Small intestine (tissue), 7 donors: ENCODE measurements around the gene PRKAG2. TPM values are rescaled to one million over a fixed set of nuclear protein-coding genes. Genes with fewer than 3 reads are reported as not detected.

Source experiments
- DNase-seq, 2 donors: peaks; one replicate each; pipeline versions ENCODE4 v3.0.0 to v3.0.0-alpha.2; 2013
- FAIRE-seq: peaks from 2 replicates; lab custom pipeline; 2012; peaks lifted over from hg19 to GRCh38; lab: Jason Lieb, UNC
- H3K27ac ChIP-seq, 3 donors: one replicate each; pipeline ENCODE4 v1.5.1; 2013; ENCODE audit warnings: low read length in 2 of 3, mild to moderate bottlenecking in 2 of 3, control low read depth in 1 of 3, inconsistent platforms in 1 of 3, low read depth in 1 of 3, moderate library complexity in 1 of 3
- H3K27me3 ChIP-seq, 3 donors: one replicate each; pipeline ENCODE4 v1.6.1; 2013; ENCODE audit warnings: low read length in 3 of 3, inconsistent platforms in 1 of 3; ENCODE audit not compliant: control insufficient read depth in 3 of 3, insufficient read depth in 3 of 3
- H3K36me3 ChIP-seq, 3 donors: one replicate each; pipeline ENCODE4 v1.6.1; 2013; ENCODE audit warnings: low read length in 3 of 3, inconsistent platforms in 1 of 3, low read depth in 1 of 3, mild to moderate bottlenecking in 1 of 3, moderate library complexity in 1 of 3; ENCODE audit not compliant: control insufficient read depth in 3 of 3, insufficient read depth in 2 of 3
- H3K4me1 ChIP-seq, 3 donors: one replicate each; pipeline ENCODE4 v1.6.1; 2013; ENCODE audit warnings: low read length in 2 of 3, inconsistent platforms in 1 of 3, low read depth in 1 of 3, mild to moderate bottlenecking in 1 of 3, moderate library complexity in 1 of 3; ENCODE audit not compliant: control insufficient read depth in 3 of 3, insufficient read depth in 2 of 3
- H3K4me3 ChIP-seq, 3 donors: one replicate each; pipeline ENCODE4 v1.5.1; 2013; ENCODE audit warnings: low read length in 3 of 3, control low read depth in 1 of 3, inconsistent platforms in 1 of 3, low read depth in 1 of 3, mild to moderate bottlenecking in 1 of 3, moderate library complexity in 1 of 3
- H3K9me3 ChIP-seq, 2 donors: one replicate each; pipeline ENCODE4 v1.6.1; 2013; ENCODE audit warnings: low read depth in 1 of 2, low read length in 1 of 2; ENCODE audit not compliant: control insufficient read depth in 2 of 2, insufficient read depth in 1 of 2
- WGBS, 3 donors: extraction: QIAGEN DNeasy Blood & Tissue Kit; methylation state at CpG; one replicate each; pipeline ENCODE4 v1.1.7; 2013; 5-methylcytosine and 5-hydroxymethylcytosine counted together
- polyA plus RNA-seq, 4 donors: library from polyadenylated mRNA; stranded (reverse) in 3 of 4; unstranded in 1 of 4; fragments of 200-250 nt in 3 of 4; fragments of 120-200 nt in 1 of 4; gene quantifications; one replicate each; pipeline versions ENCODE4 v1.2.1 to v1.2.3, GENCODE V29; 2013
- donor health status: healthy with polysubstance abuse.
- donor health status: control.
- donor health status: control.
- donor health status: Bipolar disorder and iron deficiency.
- donor health status: healthy.

Gene PRKAG2
- polyA plus RNA-seq, 4 donors, result 26.3 to 57.9 (median 49.4) TPM

DNA sequence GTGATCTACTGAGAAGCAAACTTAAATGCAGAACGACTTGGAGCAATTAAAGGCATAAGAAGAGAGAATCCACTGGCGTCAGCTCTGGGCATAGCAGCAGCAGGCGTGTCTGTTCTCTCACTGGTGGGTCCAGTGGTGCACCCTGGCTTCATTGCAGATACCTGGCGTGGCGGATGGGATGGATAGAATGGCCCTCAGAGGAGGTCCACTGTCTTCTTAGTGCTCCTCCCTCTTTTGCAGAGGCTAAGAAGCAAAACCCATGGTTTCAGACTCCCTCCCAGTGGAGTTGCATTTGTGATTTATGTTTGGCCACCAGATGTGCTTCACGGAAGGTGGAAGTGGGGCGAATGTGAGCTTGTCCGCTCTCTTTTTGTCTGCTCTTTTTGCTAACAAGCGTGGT lies 28.4 kb upstream of the PRKAG2 start:
- Histone ChIP-seq H3K9me3 (no peaks in the 10 kb centered on the region), H3K36me3 (no peaks in the 10 kb centered on the region), H3K27me3 (peaks cover 0 to 3% (median 0%) of the 10 kb centered on the region in 3 donors), H3K27ac (no peak overlapping the region), H3K4me1 (peaks cover 0 to 2% (median 0%) of the 10 kb centered on the region in 3 donors), H3K4me3 (no peak overlapping the region)
- no peak for DNase-seq
- FAIRE-seq, result no peak
- 73 to 76% (median 75%) methylated on average over 9 of the region's 9 CpGs for WGBS, 3 donors

DNA sequence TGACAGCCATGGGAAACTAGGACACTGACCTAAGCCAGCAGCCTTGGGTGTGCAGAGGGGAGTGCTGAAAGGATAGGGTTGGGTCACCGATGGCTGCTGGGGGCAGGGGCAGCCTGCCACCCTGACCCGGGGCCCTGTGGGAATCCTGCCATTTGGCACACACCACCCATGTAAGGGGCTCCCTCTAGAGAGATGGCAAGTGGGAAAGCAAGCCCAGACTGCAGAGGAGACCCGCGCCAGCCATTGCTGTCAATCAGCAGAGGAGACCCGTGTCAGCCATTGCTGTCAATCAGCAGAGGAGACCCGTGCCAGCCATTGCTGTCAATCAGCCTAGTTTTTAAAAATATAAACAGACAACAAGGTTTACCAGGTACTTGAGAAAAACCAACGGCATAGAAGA lies 27.4 kb upstream of the PRKAG2 start:
- H3K4me3 ChIP-seq, result no peak overlapping the region
- peaks cover 0 to 3% (median 0%) of the 10 kb centered on the region in 3 donors for H3K27me3 ChIP-seq
- no peak overlapping the region for H3K27ac ChIP-seq
- peaks cover 0 to 11% (median 0%) of the 10 kb centered on the region in 3 donors for H3K4me1 ChIP-seq
- FAIRE-seq (no peak), DNase-seq (no peak)
- WGBS, 3 donors, result 83 to 88% (median 85%) methylated on average over 7 of the region's 7 CpGs
- no peaks in the 10 kb centered on the region for H3K9me3 ChIP-seq
- H3K36me3 ChIP-seq, result no peaks in the 10 kb centered on the region

DNA sequence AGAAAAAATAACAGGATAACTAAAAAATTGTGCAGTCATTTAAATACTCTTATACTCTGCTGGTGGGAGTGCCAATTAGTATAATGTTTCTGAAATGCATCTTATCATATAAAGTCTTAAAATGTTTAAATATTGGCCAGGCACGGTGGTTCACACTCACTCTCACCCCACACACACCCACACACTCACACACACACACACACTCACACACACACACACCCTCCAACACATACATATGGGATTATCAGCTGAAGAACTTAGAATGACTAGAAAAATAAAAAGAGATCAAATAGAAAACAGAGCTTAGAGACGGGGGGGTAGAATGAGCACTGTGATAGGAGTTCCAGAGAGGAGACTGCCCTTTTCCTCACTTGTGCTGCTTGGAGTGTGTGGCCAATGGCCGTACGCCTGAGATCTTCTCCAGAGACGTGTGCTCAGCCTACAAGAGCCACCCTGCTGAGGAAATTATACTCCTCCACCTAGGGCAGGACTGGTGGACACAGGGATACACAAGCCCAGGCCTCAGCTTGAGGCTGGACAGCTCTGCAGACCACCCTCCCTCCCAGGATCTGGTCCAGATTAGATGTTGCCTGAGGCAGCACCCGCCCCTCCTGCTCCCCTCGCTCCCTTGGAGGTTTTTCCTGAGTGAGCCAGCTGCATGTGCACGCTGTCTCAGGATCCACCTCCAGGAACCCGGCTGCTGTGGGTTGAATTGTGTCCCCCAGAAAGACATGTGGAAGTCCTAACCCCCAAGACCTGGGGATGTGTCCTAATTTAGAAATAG lies 26.5 kb upstream of the PRKAG2 start:
- peaks cover 0 to 14% (median 0%) of the 10 kb centered on the region in 3 donors for H3K4me1 ChIP-seq
- 74 to 77% (median 76%) methylated on average over 9 of the region's 9 CpGs for WGBS, 3 donors
- DNase-seq, result no peak
- H3K36me3 ChIP-seq, result no peaks in the 10 kb centered on the region
- no peak for FAIRE-seq
- no peak overlapping the region for H3K4me3 ChIP-seq
- no peaks in the 10 kb centered on the region for H3K9me3 ChIP-seq
- no peak overlapping the region for H3K27ac ChIP-seq
- peaks cover 0 to 3% (median 0%) of the 10 kb centered on the region in 3 donors for H3K27me3 ChIP-seq

DNA sequence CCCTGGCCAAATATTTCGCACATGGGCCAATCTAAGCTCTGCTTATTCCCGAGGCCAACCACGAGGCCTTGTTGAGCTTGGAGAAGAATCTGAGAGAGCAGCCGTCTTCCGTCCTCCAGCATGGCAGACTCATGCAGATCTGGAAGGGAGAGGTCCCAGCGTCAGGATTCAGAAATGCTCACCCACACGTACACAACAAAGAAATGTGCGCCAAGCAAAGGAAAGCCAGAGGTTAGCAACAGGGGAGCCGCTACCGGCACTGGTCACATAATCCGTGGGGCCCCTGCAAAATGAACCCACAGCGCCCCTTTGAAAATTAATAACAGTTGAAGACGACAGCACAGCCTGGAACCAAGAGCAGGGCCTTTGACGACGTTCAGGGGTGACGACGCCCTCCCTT lies 25.4 kb upstream of the PRKAG2 start:
- Histone ChIP-seq H3K27me3 (peaks cover 0 to 3% (median 0%) of the 10 kb centered on the region in 3 donors), H3K36me3 (no peaks in the 10 kb centered on the region), H3K4me1 (peaks cover 0 to 18% (median 0%) of the 10 kb centered on the region in 3 donors), H3K27ac (no peak overlapping the region), H3K9me3 (no peaks in the 10 kb centered on the region), H3K4me3 (no peak overlapping the region)
- FAIRE-seq (no peak), DNase-seq (no peak)
- 83 to 84% (median 84%) methylated on average over 17 of the region's 17 CpGs for WGBS, 3 donors

DNA sequence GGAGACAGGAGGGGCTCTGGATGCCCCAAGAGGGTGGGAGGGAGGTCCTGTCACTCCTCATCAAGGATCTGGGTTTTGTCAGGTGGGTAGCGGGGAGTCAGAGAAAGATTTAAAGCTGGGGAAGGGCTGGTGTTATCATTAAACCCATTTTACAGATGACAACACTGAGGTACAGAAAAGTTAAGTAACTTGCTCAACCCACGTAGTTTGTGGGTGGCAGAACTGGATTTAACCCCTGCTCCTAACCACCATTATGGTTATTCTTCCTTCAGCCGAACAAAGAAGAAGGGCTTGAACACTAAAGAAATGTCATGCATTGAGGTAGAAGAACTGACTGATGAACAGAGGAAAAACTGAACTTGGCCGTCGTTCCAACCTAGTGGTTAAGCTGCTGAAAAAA lies 24.9 kb upstream of the PRKAG2 start:
- peaks cover 0 to 23% (median 0%) of the 10 kb centered on the region in 3 donors for H3K4me1 ChIP-seq
- 80 to 84% (median 83%) methylated on average over 5 of the region's 5 CpGs for WGBS, 3 donors
- H3K27ac ChIP-seq, result no peak overlapping the region
- no peak overlapping the region for H3K4me3 ChIP-seq
- no peak for FAIRE-seq
- H3K9me3 ChIP-seq, result no peaks in the 10 kb centered on the region
- no peak for DNase-seq
- H3K27me3 ChIP-seq, result peaks cover 0 to 3% (median 0%) of the 10 kb centered on the region in 3 donors
- no peaks in the 10 kb centered on the region for H3K36me3 ChIP-seq

DNA sequence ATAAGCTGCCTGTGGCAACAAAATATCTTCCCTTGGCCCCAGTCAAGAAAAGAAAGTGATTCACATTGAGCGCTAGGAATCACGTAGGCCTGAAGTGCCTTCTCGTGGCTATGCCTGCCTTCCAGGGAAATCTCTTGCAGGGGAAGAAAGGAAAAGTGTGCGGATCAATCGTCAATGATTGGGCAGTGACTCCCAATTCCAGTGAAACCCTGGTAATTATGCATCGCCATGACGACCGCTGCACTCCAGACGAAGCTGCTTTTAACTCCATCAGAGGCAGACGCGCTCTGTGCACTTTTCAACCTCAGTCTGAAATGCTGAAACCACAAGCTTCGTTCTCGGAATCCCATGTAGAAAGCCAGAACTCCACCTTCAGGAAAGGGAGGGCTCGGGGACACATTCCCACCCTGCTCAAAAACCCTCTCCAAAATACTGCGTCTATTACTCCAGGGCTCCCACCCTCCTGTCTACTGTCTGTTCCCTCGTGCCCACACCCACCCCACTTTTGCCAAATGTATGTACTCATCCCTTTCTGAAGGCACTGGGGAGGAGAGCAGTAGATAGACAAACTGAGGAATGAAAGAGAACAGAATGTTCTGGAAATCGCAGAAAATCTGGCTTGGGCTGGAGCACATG lies 24.2 kb upstream of the PRKAG2 start:
- peaks cover 0 to 3% (median 0%) of the 10 kb centered on the region in 3 donors for H3K27me3 ChIP-seq
- DNase-seq (no peak), FAIRE-seq (no peak)
- no peaks in the 10 kb centered on the region for H3K9me3 ChIP-seq
- WGBS, 3 donors, result 72 to 92% (median 88%) methylated on average over 17 of the region's 17 CpGs
- no peaks in the 10 kb centered on the region for H3K36me3 ChIP-seq
- H3K4me1 ChIP-seq, result peaks cover 0 to 30% (median 0%) of the 10 kb centered on the region in 3 donors
- no peak overlapping the region for H3K27ac ChIP-seq
- no peak overlapping the region for H3K4me3 ChIP-seq

DNA sequence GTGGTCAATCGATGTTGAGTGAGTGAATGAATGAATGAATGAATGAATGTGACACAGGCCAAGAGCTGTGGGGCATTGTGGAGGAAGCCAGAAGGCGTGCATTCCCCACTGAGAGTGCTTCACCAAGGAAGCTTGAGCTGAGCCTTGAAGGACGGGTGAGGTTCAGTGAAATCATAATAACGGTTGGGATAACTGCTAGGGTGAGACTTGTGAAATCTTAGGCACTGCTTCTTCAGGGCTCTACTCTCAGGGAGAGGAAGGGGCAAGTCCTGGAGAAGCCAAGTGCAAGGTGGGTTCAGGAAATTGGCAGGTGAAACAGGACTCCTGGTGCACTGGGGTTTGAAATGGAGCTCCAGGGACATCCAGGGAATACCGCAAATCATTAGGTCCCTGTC lies 23.7 kb upstream of the PRKAG2 start:
- WGBS, 3 donors, result 73 to 83% (median 77%) methylated on average over 5 of the region's 5 CpGs
- H3K4me3 ChIP-seq, result no peak overlapping the region
- H3K9me3 ChIP-seq, result no peaks in the 10 kb centered on the region
- H3K36me3 ChIP-seq, result no peaks in the 10 kb centered on the region
- FAIRE-seq (no peak), DNase-seq (no peak)
- H3K27ac ChIP-seq, result no peak overlapping the region
- peaks cover 0 to 3% (median 0%) of the 10 kb centered on the region in 3 donors for H3K27me3 ChIP-seq
- H3K4me1 ChIP-seq, result peaks cover 0 to 35% (median 0%) of the 10 kb centered on the region in 3 donors

DNA sequence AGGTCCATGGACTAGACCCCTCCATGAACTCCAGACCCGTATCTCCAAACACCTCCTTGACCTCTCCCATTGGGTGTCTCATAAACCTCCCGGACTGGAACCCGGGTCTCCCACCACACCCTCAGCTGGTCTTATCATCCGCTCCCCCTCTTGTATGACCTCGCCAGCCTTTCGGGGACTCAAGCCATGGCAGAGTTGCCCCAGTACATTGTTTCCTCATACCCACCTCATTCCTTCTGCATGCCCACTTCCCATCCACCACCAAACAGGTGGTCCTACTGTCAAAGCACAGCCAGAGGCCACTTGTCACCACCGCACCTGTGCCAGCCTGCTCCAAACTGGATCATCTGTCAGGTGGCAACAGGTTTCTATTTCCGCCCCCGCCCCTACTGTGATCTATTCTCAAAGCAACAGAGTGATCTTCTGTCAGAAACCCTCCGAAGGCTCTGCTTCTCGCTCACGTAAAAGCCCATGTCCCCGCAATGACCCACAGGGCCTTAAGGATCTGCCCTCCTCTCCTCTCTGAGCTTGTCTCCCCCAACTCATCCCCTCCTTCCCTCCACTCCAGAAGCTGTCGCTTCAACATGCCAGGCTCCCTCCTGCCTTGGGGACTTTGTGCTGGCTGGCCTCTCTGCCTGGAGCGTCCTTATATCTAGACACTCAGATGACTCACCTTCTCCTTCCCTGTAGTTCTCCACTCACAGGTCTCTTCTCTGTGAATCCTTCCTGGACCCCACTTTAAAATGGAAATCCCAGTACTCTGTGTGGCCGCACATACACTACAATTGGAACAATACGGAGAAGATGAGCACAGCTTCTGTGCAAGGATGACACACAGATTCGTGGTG lies 22.8 kb upstream of the PRKAG2 start:
- no peak for FAIRE-seq
- Histone ChIP-seq H3K9me3 (no peaks in the 10 kb centered on the region), H3K4me1 (peaks cover 0 to 38% (median 0%) of the 10 kb centered on the region in 3 donors), H3K27me3 (peaks cover 0 to 3% (median 0%) of the 10 kb centered on the region in 3 donors), H3K36me3 (no peaks in the 10 kb centered on the region), H3K4me3 (no peak overlapping the region), H3K27ac (peak overlapping the region in 1 of 3 donors; percentile 40)
- WGBS, 3 donors, result 78 to 89% (median 82%) methylated on average over 18 of the region's 18 CpGs
- peak; percentile 45 to 60 for DNase-seq
